ENCODE data around the gene MAML2. TPM values are rescaled to one million over a fixed set of nuclear protein-coding genes. Genes with fewer than 3 reads are reported as not detected.

The MAML2 gene
- total and polyA plus RNA-seq, 2 of the 13 experiments (the other 11 are each of a cell fraction or from before 2014, with no cell fraction given) = 2.3 to 25.9 TPM

- no peak for TF ChIP-seq ZHX2 (IDR thresholded peaks at IDR 0.05; ENCODE audit: low read depth)
- TF ChIP-seq ZHX2 (CRISPR knock-in tag; IDR thresholded peaks at IDR 0.05; ENCODE audit: borderline replicate concordance) = no peak
- TF ChIP-seq ZNF567 (CRISPR knock-in tag; IDR thresholded peaks at IDR 0.05; ENCODE audit: borderline replicate concordance) = 0 out of 2 replicates have a peak, but pooled peaks have one; percentile 43
- TF ChIP-seq MIXL1 (CRISPR knock-in tag; IDR thresholded peaks at IDR 0.05) = peak; percentile 71; the same call in 1 of the 2 replicates
- peak; percentile 67; the same call in 1 of the 2 replicates for TF ChIP-seq ELF4 (CRISPR knock-in tag; IDR thresholded peaks at IDR 0.05; ENCODE audit: borderline replicate concordance)
- TF ChIP-seq ATF4 (CRISPR knock-in tag; IDR thresholded peaks at IDR 0.05) = 0 out of 4 replicates have a peak, but pooled peaks of 1 of the 2 experiments have one; percentile 62
- TF ChIP-seq HIC2 (CRISPR knock-in tag; IDR thresholded peaks at IDR 0.05; ENCODE audit: low read depth) = 0 out of 2 replicates have a peak, but pooled peaks have one; percentile 46
- TF ChIP-seq THRA (CRISPR knock-in tag; IDR thresholded peaks at IDR 0.05; ENCODE audit: borderline replicate concordance) = peak; percentile 21; the same call in 1 of the 2 replicates
- no peak for TF ChIP-seq SMARCE1 (IDR thresholded peaks at IDR 0.05; ENCODE audit: borderline replicate concordance)
- 0 out of 2 replicates have a peak, but pooled peaks have one; percentile 18 for TF ChIP-seq ZNF331 (CRISPR knock-in tag; IDR thresholded peaks at IDR 0.05)
- TF ChIP-seq DBP (CRISPR knock-in tag; IDR thresholded peaks at IDR 0.05; ENCODE audit: not compliant biosample characterization) = no peak
- no peak for TF ChIP-seq ZNF570 (CRISPR knock-in tag; IDR thresholded peaks at IDR 0.05; ENCODE audit: borderline replicate concordance)
- TF ChIP-seq CEBPG (CRISPR knock-in tag; IDR thresholded peaks at IDR 0.05) = peak; percentile 75
- peak; percentile 95 for TF ChIP-seq FOXA3 (CRISPR knock-in tag; IDR thresholded peaks at IDR 0.05)
- TF ChIP-seq ZSCAN20 (CRISPR knock-in tag; IDR thresholded peaks at IDR 0.05; ENCODE audit: borderline replicate concordance) = 0 out of 2 replicates have a peak, but pooled peaks have one; percentile 40
- peak; percentile 55 for TF ChIP-seq KMT2B (CRISPR knock-in tag; IDR thresholded peaks at IDR 0.05)
- peak; percentile 44; the same call in 1 of the 2 replicates for TF ChIP-seq ZNF605 (CRISPR knock-in tag; IDR thresholded peaks at IDR 0.05)
- TF ChIP-seq ZNF24 (IDR thresholded peaks at IDR 0.05) = no peak
- no peak for TF ChIP-seq ZNF552 (CRISPR knock-in tag; IDR thresholded peaks at IDR 0.05; ENCODE audit: borderline replicate concordance)
Observed at GRCh38 chr11:96241331-96241841, 101.6 kb downstream of the MAML2 start (continued).
